ENCODE data around the gene FRMD5. TPM values are rescaled to one million over a fixed set of nuclear protein-coding genes. Genes with fewer than 3 reads are reported as not detected.

Gene FRMD5
- polyA plus RNA-seq, 1 donor (not counting 4 experiments of a cell fraction or from before 2014, with no cell fraction given), result 7.3 TPM

GRCh38 chr15:43899928-43900327 lies 295.1 kb downstream of the FRMD5 start:
- DNase-seq (ENCODE audit: low read depth, low spot score) (no peak), FAIRE-seq (no peak)
- no peak overlapping the region for H3K4me3 ChIP-seq (ENCODE audit: control insufficient read depth in 2 of 3, extremely low read depth in 1 of 3, insufficient read depth in 2 of 3, low read depth in 1 of 3, low read length in 3 of 3)
- H3K4me2 ChIP-seq (ENCODE audit: control insufficient read depth, extremely low read depth, insufficient read depth, low read depth, low read length), result no peak overlapping the region
- no peaks in the 10 kb centered on the region for H3K4me1 ChIP-seq (ENCODE audit: control insufficient read depth, extremely low read depth, insufficient read depth, low read length)
- dilution Hi-C loops (cut with MboI; ENCODE audit: extremely low pct_ligation_motif_present, low sequenced_read_pairs), result no loop called here
- no peak overlapping the region for H2AFZ ChIP-seq (ENCODE audit: control insufficient read depth, low read length)
- H3K27ac ChIP-seq (ENCODE audit: control insufficient read depth, insufficient read depth, low read length), result no peak overlapping the region
- TF ChIP-seq EZH2 (IDR thresholded peaks at IDR 0.05; ENCODE audit: low read length), result no peak
- TF ChIP-seq, protein P1, sequence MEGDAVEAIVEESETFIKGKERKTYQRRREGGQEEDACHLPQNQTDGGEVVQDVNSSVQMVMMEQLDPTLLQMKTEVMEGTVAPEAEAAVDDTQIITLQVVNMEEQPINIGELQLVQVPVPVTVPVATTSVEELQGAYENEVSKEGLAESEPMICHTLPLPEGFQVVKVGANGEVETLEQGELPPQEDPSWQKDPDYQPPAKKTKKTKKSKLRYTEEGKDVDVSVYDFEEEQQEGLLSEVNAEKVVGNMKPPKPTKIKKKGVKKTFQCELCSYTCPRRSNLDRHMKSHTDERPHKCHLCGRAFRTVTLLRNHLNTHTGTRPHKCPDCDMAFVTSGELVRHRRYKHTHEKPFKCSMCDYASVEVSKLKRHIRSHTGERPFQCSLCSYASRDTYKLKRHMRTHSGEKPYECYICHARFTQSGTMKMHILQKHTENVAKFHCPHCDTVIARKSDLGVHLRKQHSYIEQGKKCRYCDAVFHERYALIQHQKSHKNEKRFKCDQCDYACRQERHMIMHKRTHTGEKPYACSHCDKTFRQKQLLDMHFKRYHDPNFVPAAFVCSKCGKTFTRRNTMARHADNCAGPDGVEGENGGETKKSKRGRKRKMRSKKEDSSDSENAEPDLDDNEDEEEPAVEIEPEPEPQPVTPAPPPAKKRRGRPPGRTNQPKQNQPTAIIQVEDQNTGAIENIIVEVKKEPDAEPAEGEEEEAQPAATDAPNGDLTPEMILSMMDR (optimal IDR thresholded peaks at IDR 0.05 in 1 of 3, IDR thresholded peaks at IDR 0.05 in 1 of 3, conservative IDR thresholded peaks at IDR 0.05 in 1 of 3; ENCODE audit: extremely low read depth in 1 of 3, insufficient read depth in 2 of 3, low read length in 3 of 3), result no peak
- no peaks in the 10 kb centered on the region for H3K79me2 ChIP-seq (ENCODE audit: control insufficient read depth, insufficient read depth, low read length)
- no peaks in the 10 kb centered on the region for H4K20me1 ChIP-seq (ENCODE audit: control insufficient read depth, extremely low read depth, insufficient read depth, low read length)
- no peaks in the 10 kb centered on the region for H3K27me3 ChIP-seq (ENCODE audit: control insufficient read depth, extremely low read depth, insufficient read depth, low read length)
- H3K9me1 ChIP-seq (ENCODE audit: control insufficient read depth, extremely low read depth, insufficient read depth, low read length), result no peaks in the 10 kb centered on the region
- H3K9ac ChIP-seq (ENCODE audit: control insufficient read depth, extremely low read depth, insufficient read depth, low read length), result no peak overlapping the region
- no peaks in the 10 kb centered on the region for H3K9me3 ChIP-seq (ENCODE audit: control insufficient read depth, low read depth, low read length)
- peaks cover 6 to 11% of the 10 kb centered on the region in 2 experiments for H3K36me3 ChIP-seq (ENCODE audit: control insufficient read depth in 2 of 2, extremely low read depth in 1 of 2, insufficient read depth in 2 of 2, low read length in 2 of 2)

DNA sequence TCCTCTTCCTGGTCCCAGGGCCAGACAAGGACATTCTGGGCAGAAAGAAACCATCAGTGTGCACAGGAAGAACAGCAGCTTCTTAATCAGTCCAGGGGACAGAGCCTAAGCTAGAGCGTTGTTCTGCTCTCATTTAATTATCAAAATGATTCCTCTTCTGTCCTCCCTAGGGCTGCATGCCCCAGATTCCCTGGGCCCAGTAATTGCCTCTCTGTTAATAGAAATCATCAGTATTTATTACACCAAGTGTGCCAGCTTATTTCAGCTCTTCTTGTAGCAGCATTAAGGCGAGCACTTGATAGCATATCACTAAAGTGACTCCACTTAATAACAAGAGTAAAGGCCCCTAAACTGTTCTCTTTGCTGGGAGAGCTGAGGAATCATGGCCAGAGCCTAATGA lies 296.2 kb downstream of the FRMD5 start:
- dilution Hi-C loops (cut with MboI; ENCODE audit: extremely low pct_ligation_motif_present, low sequenced_read_pairs), result no loop called here
- no peak for TF ChIP-seq EZH2 (IDR thresholded peaks at IDR 0.05; ENCODE audit: low read length)
- TF ChIP-seq, protein P1 (optimal IDR thresholded peaks at IDR 0.05 in 1 of 3, IDR thresholded peaks at IDR 0.05 in 1 of 3, conservative IDR thresholded peaks at IDR 0.05 in 1 of 3; ENCODE audit: extremely low read depth in 1 of 3, insufficient read depth in 2 of 3, low read length in 3 of 3), result no peak
- no peak overlapping the region for H3K27ac ChIP-seq (ENCODE audit: control insufficient read depth, insufficient read depth, low read length)

More for the DNA sequence above, 296.2 kb downstream of the FRMD5 start:
- no peak for FAIRE-seq
- H3K9me3 ChIP-seq (ENCODE audit: control insufficient read depth, low read depth, low read length), result no peaks in the 10 kb centered on the region
- no peaks in the 10 kb centered on the region for H4K20me1 ChIP-seq (ENCODE audit: control insufficient read depth, extremely low read depth, insufficient read depth, low read length)
- peaks cover 6 to 11% of the 10 kb centered on the region in 2 experiments for H3K36me3 ChIP-seq (ENCODE audit: control insufficient read depth in 2 of 2, extremely low read depth in 1 of 2, insufficient read depth in 2 of 2, low read length in 2 of 2)
- no peak overlapping the region for H3K9ac ChIP-seq (ENCODE audit: control insufficient read depth, extremely low read depth, insufficient read depth, low read length)
- no peak overlapping the region for H2AFZ ChIP-seq (ENCODE audit: control insufficient read depth, low read length)
- no peak for DNase-seq (ENCODE audit: low read depth, low spot score)
- H3K9me1 ChIP-seq (ENCODE audit: control insufficient read depth, extremely low read depth, insufficient read depth, low read length), result no peaks in the 10 kb centered on the region
- no peaks in the 10 kb centered on the region for H3K27me3 ChIP-seq (ENCODE audit: control insufficient read depth, extremely low read depth, insufficient read depth, low read length)
- no peaks in the 10 kb centered on the region for H3K79me2 ChIP-seq (ENCODE audit: control insufficient read depth, insufficient read depth, low read length)
- H3K4me3 ChIP-seq (ENCODE audit: control insufficient read depth in 2 of 3, extremely low read depth in 1 of 3, insufficient read depth in 2 of 3, low read depth in 1 of 3, low read length in 3 of 3), result no peak overlapping the region
- no peaks in the 10 kb centered on the region for H3K4me1 ChIP-seq (ENCODE audit: control insufficient read depth, extremely low read depth, insufficient read depth, low read length)
- H3K4me2 ChIP-seq (ENCODE audit: control insufficient read depth, extremely low read depth, insufficient read depth, low read depth, low read length), result no peak overlapping the region

Measured in keratinocyte (primary cell).